Tibial nerve (tissue), 4 donors: ENCODE results near the gene SCGN. TPM values are rescaled to one million over a fixed set of nuclear protein-coding genes. Genes with fewer than 3 reads are reported as not detected.

ENCODE experiments used
- DNase-seq, 2 donors: peaks; one replicate each; pipeline ENCODE4 v3.0.0-alpha.2; 2019; ENCODE audit warnings: low spot score in 2 of 2
- H3K27ac ChIP-seq, 4 donors: fragments of 200-600 bp; sonication (generic) in 3 of 4; one replicate each; pipeline ENCODE4 v1.5.1; 2017 to 2019; ENCODE audit warnings: mild to moderate bottlenecking in 1 of 4
- H3K27me3 ChIP-seq, 2 donors: fragments of 200-600 bp; sonication (generic) in 1 of 2; one replicate each; pipeline versions ENCODE4 v1.5.1 to v1.6.0; 2017 to 2019
- H3K36me3 ChIP-seq, 3 donors: fragments of 200-600 bp; sonication (generic); one replicate each; pipeline ENCODE4 v1.5.1; 2018 to 2019
- H3K4me1 ChIP-seq, 4 donors: fragments of 200-600 bp; sonication (generic) in 3 of 4; one replicate each; pipeline ENCODE4 v1.5.1; 2017 to 2019
- H3K4me3 ChIP-seq, 4 donors: fragments of 200-600 bp; sonication (generic) in 3 of 4; one replicate each; pipeline ENCODE4 v1.5.1; 2017 to 2019; ENCODE audit warnings: mild to moderate bottlenecking in 1 of 4, moderate library complexity in 1 of 4
- H3K9me3 ChIP-seq, 4 donors: fragments of 200-600 bp; sonication (generic) in 3 of 4; one replicate each; pipeline ENCODE4 v1.5.1; 2017 to 2019
- EP300 ChIP-seq, 2 donors: sonication (generic); formaldehyde crosslinking; IDR thresholded peaks; one replicate each; pipeline ENCODE4 v1.6.1; 2017; ENCODE audit warnings: antibody characterized with exemption in 2 of 2, mild to moderate bottlenecking in 1 of 2
- POLR2A ChIP-seq, 2 donors: fragments of 450-650 bp; IDR thresholded peaks; one replicate each; pipeline ENCODE4 v1.6.1; 2017; ENCODE audit warnings: antibody characterized with exemption in 2 of 2, mild to moderate bottlenecking in 2 of 2, moderate library complexity in 2 of 2
- WGBS, 2 donors: methylation state at CpG; one replicate each; pipeline ENCODE4 v1.1.5; 2018; 5-methylcytosine and 5-hydroxymethylcytosine counted together
- total RNA-seq, 4 donors: library from RNA; depleted of rRNA; stranded (reverse); fragments of >200 nt; gene quantifications; one replicate each; pipeline ENCODE4 v1.1.0, GENCODE V29; 2016
- TF ChIP-seq, protein P1 (sequence below), 5 experiments: fragments of 200-600 bp in 3 of 5; fragments of 450-650 bp in 2 of 5; sonication (generic) in 3 of 5; IDR thresholded peaks; one replicate each; pipeline ENCODE4 v1.5.1; 2016 to 2019; ENCODE audit warnings: antibody characterized with exemption in 5 of 5, mild to moderate bottlenecking in 3 of 5, moderate library complexity in 2 of 5

Gene SCGN
- total RNA-seq, 4 donors from 2014 or later = not detected

DNA sequence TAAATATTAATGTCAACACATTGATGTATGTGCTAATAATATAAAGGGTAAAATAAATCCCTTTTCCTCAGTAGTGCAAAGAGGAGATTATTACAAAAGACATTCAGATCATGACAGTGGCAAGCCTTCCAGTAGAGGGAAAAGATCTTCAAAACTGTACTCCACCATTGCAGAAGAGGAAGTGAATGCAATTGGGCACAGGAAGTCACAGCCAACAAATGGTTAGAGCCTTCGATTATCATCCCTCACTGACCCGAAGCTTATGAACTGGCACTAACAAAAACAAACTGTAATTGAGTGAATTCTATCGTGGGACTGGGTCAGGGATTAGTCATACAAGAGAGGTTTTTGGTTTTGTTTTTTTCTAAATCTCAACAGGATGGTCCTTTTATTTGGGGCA lies 39.3 kb upstream of the SCGN start:
- peaks cover 0 to 18% (median 3%) of the 10 kb centered on the region in 3 donors for H3K36me3 ChIP-seq
- no peak overlapping the region for H3K27ac ChIP-seq
- H3K4me1 ChIP-seq = no peaks in the 10 kb centered on the region
- H3K9me3 ChIP-seq = no peaks in the 10 kb centered on the region
- TF ChIP-seq, protein P1, sequence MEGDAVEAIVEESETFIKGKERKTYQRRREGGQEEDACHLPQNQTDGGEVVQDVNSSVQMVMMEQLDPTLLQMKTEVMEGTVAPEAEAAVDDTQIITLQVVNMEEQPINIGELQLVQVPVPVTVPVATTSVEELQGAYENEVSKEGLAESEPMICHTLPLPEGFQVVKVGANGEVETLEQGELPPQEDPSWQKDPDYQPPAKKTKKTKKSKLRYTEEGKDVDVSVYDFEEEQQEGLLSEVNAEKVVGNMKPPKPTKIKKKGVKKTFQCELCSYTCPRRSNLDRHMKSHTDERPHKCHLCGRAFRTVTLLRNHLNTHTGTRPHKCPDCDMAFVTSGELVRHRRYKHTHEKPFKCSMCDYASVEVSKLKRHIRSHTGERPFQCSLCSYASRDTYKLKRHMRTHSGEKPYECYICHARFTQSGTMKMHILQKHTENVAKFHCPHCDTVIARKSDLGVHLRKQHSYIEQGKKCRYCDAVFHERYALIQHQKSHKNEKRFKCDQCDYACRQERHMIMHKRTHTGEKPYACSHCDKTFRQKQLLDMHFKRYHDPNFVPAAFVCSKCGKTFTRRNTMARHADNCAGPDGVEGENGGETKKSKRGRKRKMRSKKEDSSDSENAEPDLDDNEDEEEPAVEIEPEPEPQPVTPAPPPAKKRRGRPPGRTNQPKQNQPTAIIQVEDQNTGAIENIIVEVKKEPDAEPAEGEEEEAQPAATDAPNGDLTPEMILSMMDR (IDR thresholded peaks at IDR 0.05) = no peak
- TF ChIP-seq EP300 (IDR thresholded peaks at IDR 0.05) = no peak
- H3K27me3 ChIP-seq = no peaks in the 10 kb centered on the region
- H3K4me3 ChIP-seq = no peak overlapping the region
- no peak for DNase-seq
- WGBS, 2 donors = 50 to 51% methylated on average over 3 of the region's 3 CpGs

DNA sequence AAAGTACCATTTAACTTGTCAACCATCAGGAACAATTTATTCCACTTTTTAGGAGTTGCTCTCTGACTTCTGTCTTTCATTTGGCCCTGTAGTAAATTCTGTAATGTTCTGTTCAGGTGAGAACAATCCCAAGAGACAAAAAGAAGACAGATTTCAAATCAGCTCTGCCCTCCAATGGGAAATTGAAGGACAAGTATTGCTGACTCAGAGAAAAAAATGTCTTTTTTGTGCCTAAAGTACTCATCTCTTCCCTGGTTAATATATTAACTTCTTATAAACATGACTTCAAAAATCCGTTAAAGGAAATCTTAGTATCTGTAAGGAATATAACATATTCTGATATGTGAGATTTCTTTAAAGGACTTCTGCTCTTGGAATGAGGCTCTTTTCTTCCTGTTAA lies 38.6 kb upstream of the SCGN start:
- no peak for DNase-seq
- no peak overlapping the region for H3K4me3 ChIP-seq
- H3K4me1 ChIP-seq = no peaks in the 10 kb centered on the region
- H3K36me3 ChIP-seq = peaks cover 0 to 18% (median 3%) of the 10 kb centered on the region in 3 donors
- WGBS, 2 donors = 85 to 98% methylated on average over 1 of the region's 1 CpG
- H3K27me3 ChIP-seq = no peaks in the 10 kb centered on the region
- H3K27ac ChIP-seq = no peak overlapping the region
- no peak for TF ChIP-seq EP300 (IDR thresholded peaks at IDR 0.05)
- H3K9me3 ChIP-seq = no peaks in the 10 kb centered on the region

DNA sequence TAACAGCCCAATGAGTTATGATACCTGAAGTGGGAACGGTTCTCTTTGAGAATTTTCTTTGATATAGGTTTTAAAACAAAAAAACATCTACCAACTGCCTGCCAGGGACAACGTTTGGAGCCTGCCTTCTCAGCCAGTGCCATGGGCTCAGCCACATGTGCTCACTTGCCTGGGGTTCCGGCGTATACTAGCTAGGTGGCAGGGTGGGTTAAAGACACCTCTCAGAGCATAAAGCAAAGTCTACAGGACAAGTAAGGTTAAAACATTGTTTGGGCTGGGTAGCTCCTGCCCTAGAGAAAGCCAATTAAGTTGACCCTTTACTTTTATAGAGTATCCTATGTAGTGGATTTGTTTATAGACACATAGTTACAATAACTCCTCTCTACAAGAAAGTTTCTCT lies 38.0 kb upstream of the SCGN start:
- Histone ChIP-seq H3K27me3 (no peaks in the 10 kb centered on the region), H3K36me3 (peaks cover 0 to 18% (median 3%) of the 10 kb centered on the region in 3 donors), H3K27ac (no peak overlapping the region), H3K9me3 (no peaks in the 10 kb centered on the region), H3K4me1 (no peaks in the 10 kb centered on the region), H3K4me3 (no peak overlapping the region)
- no peak for DNase-seq
- no peak for TF ChIP-seq EP300 (IDR thresholded peaks at IDR 0.05)
- TF ChIP-seq POLR2A (IDR thresholded peaks at IDR 0.05) = no peak
- TF ChIP-seq, protein P1 (IDR thresholded peaks at IDR 0.05) = no peak
- 78 to 90% methylated on average over 4 of the region's 4 CpGs for WGBS, 2 donors

DNA sequence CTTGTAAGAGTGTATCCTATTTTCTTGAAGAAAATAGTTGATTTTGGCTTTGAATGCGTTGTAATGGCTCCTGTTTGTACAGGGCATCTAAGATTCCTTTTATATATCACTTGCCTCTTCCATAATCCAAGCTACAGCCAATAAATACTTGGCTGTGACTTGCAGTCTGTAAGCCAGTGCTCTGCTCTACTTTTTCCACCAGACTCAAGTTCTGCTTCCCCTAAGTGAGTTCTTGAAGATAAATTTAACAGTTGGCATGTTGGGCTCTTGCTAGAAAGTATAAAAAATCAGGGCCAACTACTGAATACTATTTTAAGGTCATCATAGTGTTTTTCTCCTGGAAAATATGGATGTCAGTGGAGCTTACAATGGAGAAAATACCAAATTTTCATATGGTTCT lies 36.5 kb upstream of the SCGN start:
- Histone ChIP-seq H3K36me3 (peaks cover 0 to 11% (median 0%) of the 10 kb centered on the region in 3 donors), H3K27me3 (no peaks in the 10 kb centered on the region), H3K27ac (no peak overlapping the region), H3K4me3 (no peak overlapping the region), H3K4me1 (no peaks in the 10 kb centered on the region), H3K9me3 (no peaks in the 10 kb centered on the region)
- DNase-seq = no peak
- TF ChIP-seq EP300 (IDR thresholded peaks at IDR 0.05) (no peak), POLR2A (IDR thresholded peaks at IDR 0.05) (no peak)
- TF ChIP-seq, protein P1 (IDR thresholded peaks at IDR 0.05) = no peak
- 82 to 85% methylated on average over 1 of the region's 1 CpG for WGBS, 2 donors

DNA sequence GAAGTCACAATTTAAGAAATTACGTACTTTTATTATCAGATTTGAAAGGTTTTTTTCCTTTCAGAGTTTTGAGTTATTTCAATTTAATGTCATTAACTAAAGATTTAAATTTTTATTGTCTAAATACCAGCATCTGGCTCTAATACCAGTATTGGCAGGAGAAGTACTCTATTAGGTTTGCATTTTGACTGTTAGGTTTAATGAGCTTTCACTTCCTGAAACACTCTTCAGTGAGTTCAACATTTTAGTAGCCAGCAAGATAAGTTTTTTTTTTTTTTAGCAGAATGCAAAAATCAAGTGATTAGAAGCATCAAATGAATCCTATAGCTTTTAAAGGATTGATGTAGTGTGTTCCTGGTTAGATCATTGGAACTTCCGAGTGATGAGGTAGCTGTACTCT lies 34.0 kb upstream of the SCGN start:
- 91 to 96% methylated on average over 2 of the region's 2 CpGs for WGBS, 2 donors
- H3K27ac ChIP-seq = no peak overlapping the region
- H3K27me3 ChIP-seq = no peaks in the 10 kb centered on the region
- no peaks in the 10 kb centered on the region for H3K4me1 ChIP-seq
- no peaks in the 10 kb centered on the region for H3K9me3 ChIP-seq
- no peak for TF ChIP-seq EP300 (IDR thresholded peaks at IDR 0.05)
- TF ChIP-seq, protein P1 (IDR thresholded peaks at IDR 0.05) = no peak
- H3K4me3 ChIP-seq = no peak overlapping the region
- DNase-seq = no peak
- H3K36me3 ChIP-seq = peaks cover 0 to 14% (median 0%) of the 10 kb centered on the region in 3 donors

DNA sequence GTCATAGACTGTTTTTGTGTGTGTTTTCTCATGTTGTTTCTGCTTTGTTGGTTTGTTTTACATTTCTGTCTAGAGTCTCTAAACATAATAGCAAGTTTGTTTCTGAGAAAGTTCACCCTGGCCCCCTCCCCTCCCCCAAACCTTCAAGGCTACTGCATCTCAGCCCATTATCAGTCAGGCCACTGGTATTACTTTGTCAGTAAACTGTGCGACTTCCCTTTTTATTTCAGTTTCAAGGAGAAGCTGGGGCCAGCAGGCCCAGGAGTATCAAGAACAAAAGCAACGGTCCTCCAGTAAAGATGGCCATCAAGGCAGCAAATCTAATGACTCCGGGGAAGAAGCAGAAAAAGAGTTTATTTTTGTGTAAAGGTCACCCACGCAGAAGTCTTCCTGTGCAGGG lies 32.8 kb upstream of the SCGN start:
- no peak for DNase-seq
- Histone ChIP-seq H3K27ac (no peak overlapping the region), H3K4me3 (no peak overlapping the region), H3K9me3 (no peaks in the 10 kb centered on the region), H3K36me3 (peaks cover 0 to 11% (median 0%) of the 10 kb centered on the region in 3 donors), H3K27me3 (no peaks in the 10 kb centered on the region), H3K4me1 (no peaks in the 10 kb centered on the region)
- WGBS, 2 donors = 43% methylated on average over 4 of the region's 4 CpGs
- TF ChIP-seq, protein P1 (IDR thresholded peaks at IDR 0.05) = no peak
- TF ChIP-seq EP300 (IDR thresholded peaks at IDR 0.05) = no peak
- no peak for TF ChIP-seq POLR2A (IDR thresholded peaks at IDR 0.05)
